ENCODE data around the gene NEDD9. TPM values are rescaled to one million over a fixed set of nuclear protein-coding genes. Genes with fewer than 3 reads are reported as not detected.

Gene NEDD9
- total and polyA plus RNA-seq, 2 donors (not counting 1 experiment from before 2014, with no cell fraction given): 38.9 to 46.2 TPM

DNA sequence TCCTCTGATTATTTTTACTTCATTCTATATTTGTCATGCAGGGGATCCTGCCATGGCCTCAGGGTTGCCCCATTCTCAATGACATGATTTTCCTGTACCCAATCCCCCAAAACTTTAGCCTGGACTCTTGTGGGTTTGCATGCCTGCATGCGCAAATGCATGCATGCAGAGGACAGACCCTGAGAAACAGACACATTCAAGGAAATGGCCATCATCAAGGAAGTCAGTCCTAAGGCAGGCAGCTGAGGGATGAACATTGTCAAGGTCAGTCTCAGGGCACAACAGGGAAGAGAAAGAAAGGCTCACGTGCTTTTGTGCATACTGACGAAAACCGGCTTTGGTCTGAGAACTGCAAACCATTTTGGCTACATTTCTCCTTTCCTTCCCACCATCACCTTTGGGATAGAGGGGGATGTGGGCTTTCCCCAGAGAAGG, 13.1 kb downstream of the NEDD9 start:
- intact Hi-C loops (cut with micrococcal nuclease): no loop called here
- Histone ChIP-seq H3K4me3 (ENCODE audit: control extremely low read depth in 1 of 5, extremely low read depth in 1 of 5, insufficient read depth in 1 of 5, low read depth in 2 of 5, low read length in 4 of 5) (no peak overlapping the region), H3K27me3 (replicated peaks in 1 of 4; ENCODE audit: control extremely low read depth in 1 of 4, control insufficient read depth in 3 of 4, insufficient read depth in 4 of 4, low read length in 3 of 4) (no peaks in the 10 kb centered on the region), H2AFZ (ENCODE audit: insufficient read depth, low read depth, low read length, poor library complexity, severe bottlenecking) (no peak overlapping the region), H3K4me2 (replicated peaks; ENCODE audit: low read depth, low read length, poor library complexity, severe bottlenecking) (no peak overlapping the region), H3K79me2 (ENCODE audit: control insufficient read depth, insufficient read depth, low read length) (peaks cover 86% of the 10 kb centered on the region), H3K27ac (ENCODE audit: low read length in 2 of 2) (no peak overlapping the region), H3K4me1 (ENCODE audit: control insufficient read depth in 2 of 2, insufficient read depth in 2 of 2, low read length in 2 of 2) (peaks cover 13 to 16% of the 10 kb centered on the region in 2 donors), H3K9me3 (ENCODE audit: control extremely low read depth in 1 of 3, control insufficient read depth in 2 of 3, insufficient read depth in 1 of 3, low read length in 2 of 3) (no peaks in the 10 kb centered on the region), H3K9ac (ENCODE audit: low read length) (no peak overlapping the region), H3K36me3 (replicated peaks in 1 of 2; ENCODE audit: control extremely low read depth in 1 of 2, control insufficient read depth in 1 of 2, extremely low read depth in 1 of 2, insufficient read depth in 2 of 2, low read length in 1 of 2) (peaks cover 10 to 42% of the 10 kb centered on the region in 2 experiments), H4K20me1 (ENCODE audit: control insufficient read depth, insufficient read depth, low read length, poor library complexity, severe bottlenecking) (peaks cover 15% of the 10 kb centered on the region)
- TF ChIP-seq EZH2 (IDR thresholded peaks at IDR 0.05; ENCODE audit: borderline replicate concordance, insufficient read depth, low read depth, low read length, poor library complexity, severe bottlenecking) (no peak), CTCF (IDR thresholded peaks at IDR 0.05) (no peak)
- H3K4me1 Mint-ChIP-seq: peaks cover 52% of the 10 kb centered on the region
- no peaks in the 10 kb centered on the region for H3K9me3 Mint-ChIP-seq (ENCODE audit: insufficient read depth)
- no peak for DNase-seq
- ChIA-PET CTCF (interaction anchor here (1.7 kb wide), 1 partner anchor 276 kb away, joined by 3 read pairs; no protein-coding TSS in a partner anchor), POLR2A (no interaction called here)
- 100% methylated on average over 1 of the region's 4 CpGs for WGBS (ENCODE audit: insufficient coverage)
- no peak for ATAC-seq (ENCODE audit: low read depth)
- H3K4me3 Mint-ChIP-seq: no peak overlapping the region
- no peaks in the 10 kb centered on the region for H3K27me3 Mint-ChIP-seq
- no peak overlapping the region for H3K27ac Mint-ChIP-seq

GRCh38 chr6:11218538-11219399, 13.7 kb downstream of the NEDD9 start:
- Histone ChIP-seq H2AFZ (ENCODE audit: insufficient read depth, low read depth, low read length, poor library complexity, severe bottlenecking) (no peak overlapping the region), H4K20me1 (ENCODE audit: control insufficient read depth, insufficient read depth, low read length, poor library complexity, severe bottlenecking) (peaks cover 18% of the 10 kb centered on the region), H3K36me3 (replicated peaks in 1 of 2; ENCODE audit: control extremely low read depth in 1 of 2, control insufficient read depth in 1 of 2, extremely low read depth in 1 of 2, insufficient read depth in 2 of 2, low read length in 1 of 2) (peaks cover 6 to 46% of the 10 kb centered on the region in 2 experiments), H3K27ac (ENCODE audit: low read length in 2 of 2) (peak overlapping the region in 1 of 2 donors; percentile 30), H3K27me3 (replicated peaks in 1 of 4; ENCODE audit: control extremely low read depth in 1 of 4, control insufficient read depth in 3 of 4, insufficient read depth in 4 of 4, low read length in 3 of 4) (no peaks in the 10 kb centered on the region), H3K9me3 (ENCODE audit: control extremely low read depth in 1 of 3, control insufficient read depth in 2 of 3, insufficient read depth in 1 of 3, low read length in 2 of 3) (no peaks in the 10 kb centered on the region), H3K4me1 (ENCODE audit: control insufficient read depth in 2 of 2, insufficient read depth in 2 of 2, low read length in 2 of 2) (peaks cover 8 to 12% of the 10 kb centered on the region in 2 donors), H3K4me2 (replicated peaks; ENCODE audit: low read depth, low read length, poor library complexity, severe bottlenecking) (no peak overlapping the region), H3K9ac (ENCODE audit: low read length) (no peak overlapping the region), H3K79me2 (ENCODE audit: control insufficient read depth, insufficient read depth, low read length) (peaks cover 85% of the 10 kb centered on the region), H3K4me3 (ENCODE audit: control extremely low read depth in 1 of 5, extremely low read depth in 1 of 5, insufficient read depth in 1 of 5, low read depth in 2 of 5, low read length in 4 of 5) (no peak overlapping the region)
- Mint-ChIP-seq H3K4me1 (peaks cover 46% of the 10 kb centered on the region), H3K27ac (no peak overlapping the region), H3K9me3 (ENCODE audit: insufficient read depth) (no peaks in the 10 kb centered on the region), H3K27me3 (no peaks in the 10 kb centered on the region), H3K4me3 (no peak overlapping the region)
- ChIA-PET POLR2A (no interaction called here), CTCF (no interaction called here)
- ATAC-seq (ENCODE audit: low read depth) (no peak), DNase-seq (no peak)
- TF ChIP-seq EZH2 (IDR thresholded peaks at IDR 0.05; ENCODE audit: borderline replicate concordance, insufficient read depth, low read depth, low read length, poor library complexity, severe bottlenecking) (no peak), CTCF (IDR thresholded peaks at IDR 0.05) (no peak)
- intact Hi-C loops (cut with micrococcal nuclease): no loop called here
- WGBS (ENCODE audit: insufficient coverage): 93% methylated on average over 6 of the region's 12 CpGs

Measured in B cell (primary cell).